Stimulated activated naive CD8-positive, alpha-beta T cell treated with anti-CD3 and anti-CD28 coated beads, Interleukin-15, Interleukin-2, amounts not matched to agents 100 U/mL and 50 U/mL, for 24 hours (primary cell): ENCODE measurements around the gene SLC23A2.
"Not testable (repeated sequence)": the region's sequence is repeated elsewhere in the genome, so short reads cannot be mapped to it uniquely, and the experiment has no call there.

Source experiments
- ATAC-seq: fragments of 150-1000 bp; cut with Tn5 transposase; one replicate; pipeline ENCODE4 v1.10.0; 2021
- DNase-seq: peaks from one replicate; pipeline ENCODE4 v3.0.0; 2021

Gene SLC23A2

DNA sequence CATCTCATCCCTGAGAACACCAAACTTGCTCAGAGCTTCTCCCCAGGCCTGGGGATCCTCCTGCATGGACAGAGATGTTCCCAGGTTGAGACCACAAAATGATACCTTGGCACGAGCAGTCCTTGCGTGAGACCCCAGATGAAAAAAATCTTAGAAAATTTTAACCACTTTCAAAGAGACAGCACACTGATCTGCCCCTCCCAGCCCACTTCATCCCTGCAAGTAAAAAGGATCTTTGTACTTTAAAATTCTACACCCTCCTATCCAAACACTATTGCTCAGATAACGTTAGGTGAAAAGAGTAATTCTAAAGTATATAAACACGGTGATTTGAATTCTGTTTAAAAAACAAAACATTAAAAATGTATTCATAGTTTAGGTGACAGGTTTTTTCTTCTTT lies 98.5 kb downstream of the SLC23A2 start:
- ATAC-seq = no peak
- DNase-seq = no peak

DNA sequence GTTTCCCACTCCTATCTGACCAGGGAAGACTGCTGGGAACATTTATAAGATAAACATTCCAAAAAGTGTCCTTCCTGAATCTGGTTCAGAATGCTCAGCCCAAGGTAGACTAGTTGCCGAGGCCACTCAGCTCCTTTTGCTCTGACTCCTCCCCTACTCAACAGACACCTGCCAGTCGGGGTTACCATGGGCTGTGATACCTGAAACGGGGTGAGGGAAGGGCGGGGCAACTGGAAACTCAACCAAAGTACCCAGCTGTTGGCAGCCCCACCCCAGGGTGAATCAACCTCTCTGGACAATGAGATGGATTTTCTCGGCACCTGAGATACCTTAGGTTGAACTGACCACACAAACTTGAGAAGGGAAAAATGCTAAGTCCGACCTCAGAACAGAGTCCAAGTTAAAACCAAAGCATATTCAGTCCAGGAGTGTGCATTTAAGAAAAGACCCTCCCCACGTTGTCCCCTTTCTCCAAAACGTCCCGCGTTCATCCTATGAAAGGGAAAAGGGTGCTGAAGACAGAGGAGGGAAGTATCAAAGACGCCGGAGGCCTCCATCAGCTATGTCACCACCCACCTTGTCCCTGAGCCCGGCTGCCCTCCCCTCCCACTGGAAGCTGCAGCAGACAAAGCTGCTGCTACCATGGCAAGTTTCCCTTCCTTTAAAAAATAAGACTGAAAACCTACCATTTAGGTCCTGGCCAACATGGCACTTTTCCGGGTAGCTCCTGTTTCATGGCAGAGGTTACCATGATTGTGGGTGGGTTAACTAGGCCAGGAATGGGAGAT lies 100.1 kb downstream of the SLC23A2 start:
- ATAC-seq = no peak

GRCh38 chr20:4898282-4899244 lies 102.7 kb downstream of the SLC23A2 start:
- DNase-seq (no peak), ATAC-seq (no peak)

More for the DNA sequence above, 100.1 kb downstream of the SLC23A2 start:
- no peak for DNase-seq

DNA sequence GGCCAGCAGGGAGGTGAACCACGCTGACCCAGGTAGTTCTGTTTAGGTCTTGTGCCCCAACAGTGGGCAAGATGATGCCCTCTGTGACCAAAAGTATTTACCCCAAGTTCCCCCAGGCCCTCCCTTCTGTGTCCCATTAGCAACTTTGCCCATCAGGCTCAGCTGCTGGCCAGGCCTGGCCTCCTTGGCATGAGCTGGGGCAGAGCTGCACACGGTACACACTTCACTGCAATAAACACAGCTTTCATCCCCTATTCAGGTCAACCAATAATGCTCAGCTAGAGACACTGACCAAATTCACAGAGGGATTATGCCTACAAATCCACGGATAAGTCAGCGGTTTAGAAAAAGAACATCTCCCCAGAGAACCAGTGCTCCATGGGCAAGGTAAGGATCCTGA lies 103.7 kb downstream of the SLC23A2 start:
- DNase-seq = no peak
- ATAC-seq = no peak

- DNase-seq (peak; percentile 17), ATAC-seq (peak; percentile 45)
These were observed 104.3 kb downstream of the SLC23A2 start for GRCh38 chr20:4896971-4897497.

DNA sequence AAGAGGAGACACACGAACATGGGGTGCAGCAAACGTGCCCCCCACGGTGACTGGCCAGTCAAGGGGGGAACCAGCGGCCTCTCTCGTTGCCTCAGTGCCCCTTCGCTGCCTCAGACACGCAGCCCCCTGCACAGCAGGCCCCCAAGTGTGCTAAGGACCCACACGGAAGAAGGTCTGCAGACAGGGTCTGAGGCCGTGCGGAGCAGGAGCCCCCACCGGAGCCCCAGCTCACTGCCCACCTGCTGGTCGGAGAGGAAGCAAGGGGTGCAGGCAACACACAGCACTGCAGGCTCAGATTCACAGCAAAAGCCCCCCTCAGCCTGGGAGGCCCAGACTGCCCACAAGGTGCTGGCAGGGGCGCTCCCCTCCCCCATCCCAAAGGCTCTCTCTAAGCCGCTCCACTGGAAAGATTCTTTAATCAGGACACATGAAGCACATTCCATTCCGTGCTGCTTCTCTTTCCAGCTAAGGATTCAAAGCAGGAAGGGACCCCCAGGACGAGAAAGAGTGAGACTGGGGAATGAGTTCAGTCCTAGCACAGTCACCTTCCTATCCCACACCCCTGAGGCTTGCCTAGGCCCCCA lies 105.1 kb downstream of the SLC23A2 start:
- no peak for DNase-seq
- ATAC-seq = no peak

GRCh38 chr20:4894981-4895381 lies 106.3 kb downstream of the SLC23A2 start:
- ATAC-seq (no peak), DNase-seq (no peak)

- DNase-seq (no peak), ATAC-seq (no peak)
These were observed 106.9 kb downstream of the SLC23A2 start for GRCh38 chr20:4894409-4894808.

DNA sequence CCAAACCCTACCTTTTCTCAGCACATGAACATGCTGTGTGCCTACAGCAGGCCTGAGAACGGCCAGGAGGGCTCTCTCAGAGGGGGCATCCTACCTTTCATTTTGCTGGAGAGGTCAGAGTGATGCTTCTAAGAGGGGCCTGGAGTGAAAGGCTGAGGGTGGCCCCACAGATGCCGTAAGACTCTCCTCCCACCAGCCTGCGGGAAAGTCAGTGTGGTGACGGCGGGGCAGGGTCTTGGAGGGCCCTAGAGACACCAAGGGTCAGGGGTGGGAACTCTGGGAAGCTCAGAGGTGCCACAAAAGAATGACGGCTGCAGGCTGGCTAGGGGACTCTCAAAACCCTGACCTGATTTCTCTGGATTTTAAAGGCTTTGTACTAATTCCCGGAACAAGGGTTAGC lies 107.6 kb downstream of the SLC23A2 start:
- ATAC-seq (no peak), DNase-seq (no peak)

- no peak for DNase-seq
These were observed 109.3 kb downstream of the SLC23A2 start for GRCh38 chr20:4891997-4892396.

DNA sequence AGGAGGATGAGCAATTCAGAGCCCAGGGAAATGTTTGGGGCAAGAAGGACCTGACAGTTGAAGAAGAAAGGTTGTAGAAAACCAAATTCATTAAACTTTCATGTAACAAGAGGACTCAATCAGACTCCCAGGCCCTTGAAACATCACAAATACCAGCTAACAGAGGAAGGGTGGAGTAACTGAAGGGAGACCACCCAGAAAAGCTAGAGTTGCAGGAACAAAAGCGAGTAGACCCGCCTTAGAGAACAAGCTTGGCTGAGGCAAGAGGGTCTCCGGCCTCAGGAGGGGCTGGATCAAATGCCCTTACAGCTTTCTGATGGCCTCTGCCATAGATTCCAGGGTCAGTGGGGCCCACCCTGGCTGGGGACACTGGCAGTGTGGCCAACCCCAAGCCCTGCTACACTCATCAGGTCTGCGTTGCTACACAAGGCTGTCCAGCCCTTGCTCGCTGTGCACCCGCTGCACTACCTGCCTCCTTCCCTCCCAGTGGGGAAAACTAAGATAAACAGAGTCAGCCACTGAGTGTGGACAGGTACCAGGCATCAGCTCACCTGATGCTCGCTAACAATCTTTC lies 110.0 kb downstream of the SLC23A2 start:
- DNase-seq (no peak), ATAC-seq (no peak)

More at GRCh38 chr20:4891997-4892396, 109.3 kb downstream of the SLC23A2 start:
- ATAC-seq = no peak

GRCh38 chr20:4889446-4889845 lies 111.9 kb downstream of the SLC23A2 start:
- DNase-seq (no peak), ATAC-seq (no peak)

DNA sequence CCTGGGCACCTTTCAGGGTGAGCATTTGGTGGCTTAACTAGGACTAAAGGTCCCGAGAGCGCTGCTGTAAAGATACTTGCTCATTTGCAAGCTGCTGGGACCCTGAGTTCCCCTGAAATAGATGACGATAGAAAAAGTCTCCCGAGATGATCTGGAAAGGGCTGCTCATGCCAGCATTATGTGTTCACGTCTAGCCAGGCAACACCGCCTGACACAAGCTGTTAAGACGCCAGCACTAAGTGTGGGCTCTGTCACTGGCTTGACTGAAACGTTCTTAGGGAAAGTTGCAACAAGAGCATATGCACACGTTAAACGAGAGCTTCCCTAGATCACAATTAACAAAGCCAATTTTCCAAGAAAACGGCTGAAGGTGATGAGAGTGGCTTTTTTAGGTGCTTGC lies 113.7 kb downstream of the SLC23A2 start:
- no peak for DNase-seq
- ATAC-seq = no peak

DNA sequence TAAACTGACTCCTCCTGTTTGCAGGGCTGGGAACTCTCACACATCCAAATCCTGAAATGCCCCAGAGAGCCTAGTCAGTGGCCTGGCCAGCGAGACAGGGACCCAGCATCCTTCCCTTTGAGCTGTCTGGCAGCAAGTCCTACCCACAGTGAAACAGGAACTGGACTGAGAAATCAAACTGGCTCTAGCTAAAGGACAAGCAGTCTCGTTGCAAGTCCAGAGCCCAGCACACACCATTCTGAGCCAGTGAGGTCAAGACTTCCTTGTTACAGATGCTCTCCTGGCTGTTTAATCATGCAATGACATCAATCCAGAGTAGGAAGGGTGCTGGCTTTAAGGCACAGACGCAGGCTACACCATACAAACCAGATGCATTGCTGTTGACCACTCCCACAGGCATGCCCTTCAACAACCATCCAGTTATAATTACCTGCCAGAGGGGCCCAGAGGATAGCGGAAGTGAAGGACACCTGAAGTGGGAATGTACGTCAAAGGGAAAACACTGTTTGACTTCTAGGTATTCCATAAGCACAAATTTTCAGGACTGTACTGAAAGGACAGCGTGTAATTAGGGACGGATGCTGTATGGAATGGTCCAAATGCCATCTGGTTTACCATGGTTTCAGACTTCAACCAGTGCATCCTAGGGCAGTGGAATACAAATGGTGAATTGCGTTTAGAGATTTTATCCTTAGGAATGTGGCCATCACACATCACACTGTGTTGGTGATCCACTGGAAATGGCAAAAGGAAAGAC lies 114.4 kb downstream of the SLC23A2 start:
- DNase-seq = no peak
- no peak for ATAC-seq

DNA sequence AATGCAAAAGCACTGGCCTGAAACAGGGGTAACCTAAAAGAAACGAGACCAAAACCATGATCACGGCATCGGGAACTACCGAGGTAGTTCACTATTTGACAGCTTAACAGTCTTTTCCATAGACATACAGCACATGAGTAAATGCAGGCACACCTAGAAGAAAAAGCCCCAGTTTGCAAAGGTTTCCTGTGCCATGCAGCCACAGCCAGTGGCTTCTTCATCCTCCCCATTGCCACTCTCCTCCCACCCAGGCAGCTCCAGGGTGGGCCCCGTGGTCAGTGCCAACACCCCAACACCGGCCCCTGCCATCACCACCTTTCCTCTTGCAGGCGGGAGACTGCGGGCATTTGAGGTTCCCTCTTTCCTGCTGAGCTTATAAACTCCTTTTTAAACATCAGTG lies 115.4 kb downstream of the SLC23A2 start:
- ATAC-seq (no peak), DNase-seq (no peak)

DNA sequence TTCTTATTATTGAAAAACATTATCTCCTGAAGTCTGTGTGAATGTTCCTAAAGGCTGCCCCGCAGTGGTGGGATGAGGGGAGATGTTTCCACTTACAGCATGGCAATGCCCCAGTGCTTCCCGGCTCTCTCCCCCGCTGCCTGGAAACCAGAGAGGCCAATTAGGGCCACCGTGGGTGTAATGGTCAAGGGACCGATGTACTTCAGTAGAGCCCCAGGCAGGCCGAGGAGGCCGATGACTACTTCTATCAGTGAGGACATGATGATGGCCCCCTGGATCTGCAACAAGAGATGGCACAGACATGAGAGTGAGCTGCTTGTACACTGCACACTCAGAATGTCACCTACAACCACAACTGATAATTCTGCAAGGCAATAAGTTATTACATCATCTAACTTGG lies 117.8 kb downstream of the SLC23A2 start:
- no peak for ATAC-seq
- no peak for DNase-seq

- DNase-seq (no peak), ATAC-seq (no peak)
These were observed 118.3 kb downstream of the SLC23A2 start for GRCh38 chr20:4883051-4883450.

DNA sequence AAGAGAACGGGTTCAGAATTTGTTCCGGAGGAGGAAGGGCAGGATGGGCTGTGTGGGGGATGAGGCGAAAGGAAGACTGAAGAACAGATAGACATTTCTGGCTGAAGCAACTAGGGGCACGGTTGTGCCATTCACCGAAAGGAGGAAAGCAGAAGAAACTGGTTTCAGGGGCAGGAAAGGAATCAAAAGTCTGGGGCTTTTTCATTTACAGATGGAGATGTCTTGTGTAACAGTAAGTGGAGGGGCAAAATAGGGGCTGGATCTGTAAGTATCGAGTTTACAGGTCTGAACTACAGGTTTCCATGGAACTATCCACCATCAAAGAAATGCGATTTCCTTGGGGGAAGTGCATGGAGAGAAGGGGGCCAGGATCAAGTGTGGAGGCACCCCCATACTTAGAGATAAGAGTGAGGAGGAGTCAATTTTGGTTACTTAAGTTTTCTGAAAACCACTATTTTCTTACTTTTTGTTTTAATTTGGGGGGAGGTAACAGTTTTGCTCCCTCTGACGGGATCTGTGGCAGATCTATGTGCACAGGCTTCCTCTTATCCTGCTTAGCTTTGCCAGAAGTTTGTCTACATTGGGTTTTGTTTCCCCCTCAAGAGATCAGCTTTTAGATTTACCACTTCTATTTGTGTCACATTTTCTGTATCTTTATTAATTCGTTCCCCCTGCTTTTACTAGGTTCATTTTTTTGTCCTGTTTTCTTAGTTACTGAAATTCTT lies 120.1 kb downstream of the SLC23A2 start:
- no peak for ATAC-seq
- no peak for DNase-seq

DNA sequence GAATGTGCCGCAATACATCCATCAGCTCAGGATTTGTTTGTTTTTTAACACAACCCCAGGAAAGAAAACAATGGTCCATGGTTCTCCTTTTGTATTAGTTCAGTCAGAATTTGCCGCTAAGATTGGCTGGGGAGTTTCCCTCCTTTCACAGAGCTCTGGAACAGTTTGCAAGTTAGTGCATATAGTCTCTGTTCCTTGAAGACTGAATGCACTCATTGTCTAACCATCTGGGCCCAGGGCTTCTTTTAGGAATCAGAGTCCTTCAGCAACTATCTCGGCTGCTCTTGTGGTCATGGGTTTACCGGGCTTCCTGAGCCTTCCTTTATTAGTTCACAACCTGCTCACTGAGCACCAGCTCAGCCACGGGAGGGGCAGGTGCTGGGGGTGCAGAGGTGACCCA lies 121.3 kb downstream of the SLC23A2 start:
- no peak for ATAC-seq
- DNase-seq = no peak

DNA sequence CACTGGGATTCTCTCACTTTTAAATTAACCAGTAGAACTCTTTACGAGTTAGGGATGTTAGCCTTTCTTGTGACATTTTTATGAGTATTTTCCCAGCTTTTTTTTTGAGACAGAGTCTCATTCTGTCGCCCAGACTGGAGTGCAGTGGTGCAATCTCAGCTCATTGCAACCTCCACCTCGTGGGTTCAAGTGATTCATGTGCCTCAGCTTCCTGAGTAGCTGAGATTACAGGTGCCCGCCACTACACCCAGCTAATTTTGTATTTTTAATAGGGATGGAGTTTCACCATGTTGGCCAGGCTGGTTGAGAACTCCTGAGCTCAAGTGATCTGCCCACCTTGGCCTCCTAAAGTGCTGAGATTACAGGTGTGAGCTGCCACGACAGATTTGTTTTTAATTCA lies 123.2 kb downstream of the SLC23A2 start:
- not testable (repeated sequence) for DNase-seq, ATAC-seq

GRCh38 chr20:4876731-4877130 lies 124.6 kb downstream of the SLC23A2 start:
- DNase-seq = no peak

More at GRCh38 chr20:4876731-4877130, 124.6 kb downstream of the SLC23A2 start:
- ATAC-seq = no peak
